GM12873 (cell line): Measurements from ENCODE around the gene MYL12A.

Experiments
- TF ChIP-seq, protein P1 (sequence below): IDR thresholded peaks from 2 replicates; pipeline ENCODE4 v1.5.1; 2012; ENCODE audit warnings: low read depth, mild to moderate bottlenecking, moderate library complexity, low read length, control low read depth; ENCODE audit not compliant: insufficient read depth; ENCODE audit errors: missing control alignments

The MYL12A gene

DNA sequence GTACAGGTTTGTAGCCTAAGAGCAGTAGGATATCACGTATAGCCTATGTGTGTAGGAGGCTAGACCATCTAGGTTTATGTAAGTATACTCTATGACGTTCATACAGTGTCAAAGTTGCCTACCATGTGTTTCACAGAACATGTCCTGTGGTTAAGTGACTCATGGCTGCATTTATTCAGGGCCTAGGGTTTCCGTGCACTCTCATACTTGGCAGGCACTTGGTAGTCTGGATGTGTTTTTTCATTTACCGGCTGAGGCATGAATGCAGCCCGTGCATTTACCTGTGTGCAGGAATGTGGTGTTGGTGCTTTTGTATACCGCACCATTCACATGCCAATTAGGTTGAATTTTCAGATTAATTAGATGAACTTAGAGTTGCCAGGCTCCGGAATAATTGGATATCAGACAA, 57.8 kb downstream of the MYL12A start:
- TF ChIP-seq, protein P1, sequence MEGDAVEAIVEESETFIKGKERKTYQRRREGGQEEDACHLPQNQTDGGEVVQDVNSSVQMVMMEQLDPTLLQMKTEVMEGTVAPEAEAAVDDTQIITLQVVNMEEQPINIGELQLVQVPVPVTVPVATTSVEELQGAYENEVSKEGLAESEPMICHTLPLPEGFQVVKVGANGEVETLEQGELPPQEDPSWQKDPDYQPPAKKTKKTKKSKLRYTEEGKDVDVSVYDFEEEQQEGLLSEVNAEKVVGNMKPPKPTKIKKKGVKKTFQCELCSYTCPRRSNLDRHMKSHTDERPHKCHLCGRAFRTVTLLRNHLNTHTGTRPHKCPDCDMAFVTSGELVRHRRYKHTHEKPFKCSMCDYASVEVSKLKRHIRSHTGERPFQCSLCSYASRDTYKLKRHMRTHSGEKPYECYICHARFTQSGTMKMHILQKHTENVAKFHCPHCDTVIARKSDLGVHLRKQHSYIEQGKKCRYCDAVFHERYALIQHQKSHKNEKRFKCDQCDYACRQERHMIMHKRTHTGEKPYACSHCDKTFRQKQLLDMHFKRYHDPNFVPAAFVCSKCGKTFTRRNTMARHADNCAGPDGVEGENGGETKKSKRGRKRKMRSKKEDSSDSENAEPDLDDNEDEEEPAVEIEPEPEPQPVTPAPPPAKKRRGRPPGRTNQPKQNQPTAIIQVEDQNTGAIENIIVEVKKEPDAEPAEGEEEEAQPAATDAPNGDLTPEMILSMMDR = no peak
